GM12892 (cell line): Measurements from ENCODE around the gene ASTN2.

ENCODE experiments used
- POLR2A ChIP-seq: IDR thresholded peaks from 2 replicates; pipeline ENCODE4 v1.6.1; 2011; ENCODE audit warnings: low read depth, low read length, control low read depth
- POLR2AphosphoS5 ChIP-seq: IDR thresholded peaks from 2 replicates; pipeline ENCODE4 v1.6.1; 2011; ENCODE audit warnings: low read depth, low read length, control low read depth
- TAF1 ChIP-seq: IDR thresholded peaks from 2 replicates; pipeline ENCODE4 v1.6.1; 2011; ENCODE audit warnings: low read depth, mild to moderate bottlenecking, control low read depth, low read length, borderline replicate concordance

GRCh38 chr9:117188394-117188793 lies 226.5 kb downstream of the ASTN2 start:
- no peak for TF ChIP-seq POLR2AphosphoS5
- TF ChIP-seq POLR2A, result no peak
- TF ChIP-seq TAF1, result no peak
